Naive thymus-derived CD4-positive, alpha-beta T cell (primary cell): ENCODE data around the gene LACTBL1. TPM values are rescaled to one million over a fixed set of nuclear protein-coding genes. Genes with fewer than 3 reads are reported as not detected.
"Not testable (repeated sequence)": the region's sequence is repeated elsewhere in the genome, so short reads cannot be mapped to it uniquely, and the experiment has no call there.

Experiments used
- ATAC-seq: fragments of 150-1000 bp; cut with Tn5 transposase; 2 replicates; pipeline ENCODE4 v1.10.0; 2021; ENCODE audit warnings: mild to moderate bottlenecking, moderate library complexity
- CTCF ChIA-PET: fragments of 350-600 bp; sonication (Branson Sonifier 250); formaldehyde crosslinking; loops from one replicate; lab custom pipeline; 2021; ENCODE audit warnings: antibody characterized with exemption; lab: Charles Lee
- POLR2A ChIA-PET: fragments of 350-600 bp; sonication (Branson Sonifier 250); formaldehyde crosslinking; loops from one replicate; lab custom pipeline; 2021; ENCODE audit warnings: antibody characterized with exemption, inconsistent platforms; lab: Charles Lee
- DNase-seq, 9 donors: peaks; one replicate each; pipeline versions ENCODE4 v3.0.0 to v3.0.0-alpha.2; 2020 to 2022; ENCODE audit warnings: mixed read lengths in 1 of 9
- H3K27ac ChIP-seq: one replicate; pipeline ENCODE4 v1.7.0; 2013; ENCODE audit warnings: mild to moderate bottlenecking, low read depth, low read length, moderate library complexity
- H3K27me3 ChIP-seq, 2 donors: one replicate each; pipeline ENCODE4 v1.7.0; 2013; ENCODE audit warnings: low read length in 2 of 2, mild to moderate bottlenecking in 2 of 2, moderate library complexity in 2 of 2; ENCODE audit not compliant: control insufficient read depth in 2 of 2, insufficient read depth in 2 of 2
- H3K36me3 ChIP-seq, 3 experiments: 1 replicate in 2 of 3; 2 replicates in 1 of 3; pipeline ENCODE4 v1.7.0; 2013; ENCODE audit warnings: low read length in 3 of 3, mild to moderate bottlenecking in 3 of 3, moderate library complexity in 1 of 3; ENCODE audit not compliant: insufficient read depth in 3 of 3, control insufficient read depth in 2 of 3
- H3K4me1 ChIP-seq, 2 donors: one replicate each; pipeline ENCODE4 v1.7.0; 2013; ENCODE audit warnings: low read length in 2 of 2, mild to moderate bottlenecking in 2 of 2, moderate library complexity in 1 of 2; ENCODE audit not compliant: control insufficient read depth in 2 of 2, insufficient read depth in 2 of 2
- H3K4me3 ChIP-seq: 2 replicates; pipeline ENCODE4 v1.7.0; 2013; ENCODE audit warnings: mild to moderate bottlenecking, low read length
- H3K9me3 ChIP-seq, 3 experiments: 1 replicate in 2 of 3; 2 replicates in 1 of 3; pipeline ENCODE4 v1.7.0; 2013; ENCODE audit warnings: low read length in 3 of 3; ENCODE audit not compliant: control insufficient read depth in 2 of 3
- H3K27ac Mint-ChIP-seq, 9 donors: one replicate each; pipeline ENCODE4 v1.8.0; 2020 to 2022; ENCODE audit warnings: mixed read lengths in 9 of 9, mild to moderate bottlenecking in 8 of 9, moderate library complexity in 5 of 9, inconsistent platforms in 2 of 9
- H3K27me3 Mint-ChIP-seq, 5 donors: one replicate each; pipeline ENCODE4 v1.8.0; 2021 to 2022; ENCODE audit warnings: mixed read lengths in 5 of 5, mild to moderate bottlenecking in 1 of 5
- H3K36me3 Mint-ChIP-seq, 5 donors: one replicate each; pipeline ENCODE4 v1.8.0; 2020 to 2022; ENCODE audit warnings: mixed read lengths in 5 of 5, mild to moderate bottlenecking in 3 of 5, inconsistent platforms in 1 of 5
- H3K4me1 Mint-ChIP-seq, 7 donors: one replicate each; pipeline ENCODE4 v1.8.0; 2020 to 2022; ENCODE audit warnings: mixed read lengths in 7 of 7, mild to moderate bottlenecking in 3 of 7, inconsistent platforms in 1 of 7
- H3K4me3 Mint-ChIP-seq, 10 donors: one replicate each; pipeline ENCODE4 v1.8.0; 2020 to 2022; ENCODE audit warnings: mild to moderate bottlenecking in 10 of 10, mixed read lengths in 10 of 10, moderate library complexity in 6 of 10, inconsistent platforms in 2 of 10
- H3K9me3 Mint-ChIP-seq, 11 donors: one replicate each; pipeline ENCODE4 v1.8.0; 2020 to 2022; ENCODE audit warnings: mixed read lengths in 11 of 11, mild to moderate bottlenecking in 4 of 11, inconsistent platforms in 1 of 11, moderate library complexity in 1 of 11
- intact Hi-C, 2 donors: fragments of 100-400 bp; cut with micrococcal nuclease; formaldehyde crosslinking; loops; one replicate each; pipeline ENCODE4 v1.15.1; 2023
- polyA plus RNA-seq, 2 donors: library from polyadenylated mRNA; unstranded; fragments of 300-500 nt; fragmentation: Illumina TruSeq; gene quantifications; one replicate each; pipeline ENCODE4 v1.2.3, GENCODE V29; 2021
- total RNA-seq, 6 experiments: library from RNA in 5 of 6; stranded (reverse) in 5 of 6; gene quantifications; 1 replicate in 5 of 6; 2 replicates in 1 of 6; pipeline ENCODE4 v1.2.3 and lab custom pipeline; 2021 to 2026

The LACTBL1 gene
- total and polyA plus RNA-seq, 7 experiments from 2014 or later: not detected

DNA sequence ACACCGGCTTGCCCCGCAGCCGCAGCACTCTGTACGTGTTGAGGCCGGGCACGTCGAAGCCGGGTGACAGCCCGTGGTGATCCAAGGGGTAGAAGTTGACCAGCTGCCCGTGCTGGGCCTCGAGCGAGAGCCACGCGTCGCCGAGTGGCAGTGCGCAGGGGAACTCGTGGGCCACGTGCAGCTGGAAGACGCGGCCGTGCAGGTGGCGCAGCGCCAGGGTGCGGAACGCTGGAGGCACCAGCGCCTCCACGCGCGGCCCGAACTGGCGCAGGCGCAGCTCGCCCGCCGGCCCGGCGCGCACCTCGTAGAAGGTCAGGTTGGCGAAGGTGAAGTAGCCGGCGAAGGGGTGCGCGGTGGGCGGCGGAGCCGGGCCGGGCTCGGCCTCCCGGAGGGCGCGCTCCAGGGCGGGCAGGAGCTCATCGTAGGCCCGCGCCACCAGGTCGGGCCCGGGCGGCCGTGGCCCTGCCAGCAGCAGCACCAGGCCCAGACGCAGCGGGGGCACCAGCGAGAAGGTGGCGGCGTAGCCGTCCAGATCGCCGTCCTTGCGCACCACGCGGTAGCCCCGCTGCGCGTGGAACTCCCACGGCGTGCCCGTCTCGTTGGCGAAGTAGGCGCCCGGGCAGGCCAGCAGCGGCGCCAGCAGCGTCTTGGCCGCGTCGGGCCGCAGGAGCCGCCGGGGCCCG, 19.5 kb downstream of the LACTBL1 start:
- H3K4me1 ChIP-seq: no peaks in the 10 kb centered on the region
- peaks cover 34 to 56% (median 42%) of the 10 kb centered on the region in 5 donors for H3K27me3 Mint-ChIP-seq

DNA sequence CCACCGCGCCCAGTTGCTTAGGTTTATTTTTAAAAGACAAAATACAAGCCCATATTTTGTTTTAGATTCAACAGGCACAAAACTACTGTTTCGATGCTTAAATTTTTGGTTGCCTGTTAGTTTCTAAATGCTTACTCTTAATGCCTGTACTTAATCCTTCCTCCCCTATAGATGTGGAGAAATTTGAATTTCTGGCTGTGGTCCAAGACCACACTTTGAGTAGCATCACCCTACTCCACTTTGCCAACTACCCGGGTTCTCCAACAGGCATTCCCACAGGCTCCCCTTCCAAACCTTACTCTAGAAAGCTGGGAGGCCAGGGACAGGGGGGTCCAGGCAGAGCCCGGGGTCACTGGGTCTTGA, 20.0 kb downstream of the LACTBL1 start:
- H3K27me3 ChIP-seq: no peaks in the 10 kb centered on the region
- no peak for ATAC-seq
- no peaks in the 10 kb centered on the region for H3K36me3 Mint-ChIP-seq
- no peak overlapping the region for H3K4me3 ChIP-seq
- peaks cover 0 to 5% (median 0%) of the 10 kb centered on the region in 11 donors for H3K9me3 Mint-ChIP-seq
- intact Hi-C loops: no loop called here
- H3K4me3 Mint-ChIP-seq: no peak overlapping the region
- CTCF ChIA-PET: no interaction called here
- no peak for DNase-seq
- H3K27ac ChIP-seq: no peak overlapping the region
- peaks cover 0 to 3% (median 0%) of the 10 kb centered on the region in 7 donors for H3K4me1 Mint-ChIP-seq
- H3K27me3 Mint-ChIP-seq: peaks cover 34 to 58% (median 42%) of the 10 kb centered on the region in 5 donors
- no peak overlapping the region for H3K27ac Mint-ChIP-seq
- H3K9me3 ChIP-seq: no peaks in the 10 kb centered on the region
- H3K4me1 ChIP-seq: no peaks in the 10 kb centered on the region
- POLR2A ChIA-PET: no interaction called here
- no peaks in the 10 kb centered on the region for H3K36me3 ChIP-seq

More for the DNA sequence above, 19.5 kb downstream of the LACTBL1 start:
- H3K4me1 Mint-ChIP-seq: peaks cover 0 to 3% (median 0%) of the 10 kb centered on the region in 7 donors
- Histone ChIP-seq H3K9me3 (no peaks in the 10 kb centered on the region), H3K27ac (no peak overlapping the region), H3K27me3 (no peaks in the 10 kb centered on the region), H3K4me3 (no peak overlapping the region), H3K36me3 (no peaks in the 10 kb centered on the region)
- ATAC-seq (no peak), DNase-seq (no peak)
- H3K36me3 Mint-ChIP-seq: no peaks in the 10 kb centered on the region
- no peak overlapping the region for H3K4me3 Mint-ChIP-seq
- CTCF ChIA-PET: no interaction called here
- POLR2A ChIA-PET: no interaction called here
- peaks cover 0 to 5% (median 0%) of the 10 kb centered on the region in 11 donors for H3K9me3 Mint-ChIP-seq
- intact Hi-C loops: no loop called here
- no peak overlapping the region for H3K27ac Mint-ChIP-seq

DNA sequence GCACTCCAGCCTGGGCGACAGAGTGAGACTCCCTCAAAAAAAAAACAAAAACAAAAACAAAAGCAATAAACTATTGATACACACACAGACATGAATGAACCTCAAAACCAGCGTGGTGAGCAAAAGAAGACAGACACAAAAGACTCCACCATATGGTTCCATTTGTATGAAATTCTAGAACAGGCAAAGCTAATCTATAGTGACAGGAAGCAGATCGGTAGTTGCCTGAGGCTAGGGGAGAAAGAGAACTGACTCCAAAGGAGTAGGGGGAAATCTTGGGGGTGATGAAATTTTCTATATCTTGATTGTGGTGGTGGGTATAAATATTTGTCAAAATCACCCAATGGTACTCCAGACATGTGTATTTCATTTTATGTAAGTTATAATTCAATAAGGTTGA, 20.9 kb downstream of the LACTBL1 start:
- H3K27me3 ChIP-seq: no peaks in the 10 kb centered on the region
- POLR2A ChIA-PET: no interaction called here
- DNase-seq: no peak
- H3K27me3 Mint-ChIP-seq: peaks cover 34 to 54% (median 38%) of the 10 kb centered on the region in 5 donors
- H3K9me3 ChIP-seq: no peaks in the 10 kb centered on the region
- peaks cover 0 to 3% (median 0%) of the 10 kb centered on the region in 7 donors for H3K4me1 Mint-ChIP-seq
- H3K36me3 ChIP-seq: no peaks in the 10 kb centered on the region
- no peaks in the 10 kb centered on the region for H3K36me3 Mint-ChIP-seq
- H3K4me3 Mint-ChIP-seq: no peak overlapping the region
- H3K27ac Mint-ChIP-seq: no peak overlapping the region
- CTCF ChIA-PET: no interaction called here
- ATAC-seq: no peak
- no peaks in the 10 kb centered on the region for H3K4me1 ChIP-seq
- H3K9me3 Mint-ChIP-seq: peaks cover 0 to 5% (median 0%) of the 10 kb centered on the region in 11 donors
- H3K4me3 ChIP-seq: no peak overlapping the region
- intact Hi-C loops: no loop called here
- H3K27ac ChIP-seq: no peak overlapping the region

DNA sequence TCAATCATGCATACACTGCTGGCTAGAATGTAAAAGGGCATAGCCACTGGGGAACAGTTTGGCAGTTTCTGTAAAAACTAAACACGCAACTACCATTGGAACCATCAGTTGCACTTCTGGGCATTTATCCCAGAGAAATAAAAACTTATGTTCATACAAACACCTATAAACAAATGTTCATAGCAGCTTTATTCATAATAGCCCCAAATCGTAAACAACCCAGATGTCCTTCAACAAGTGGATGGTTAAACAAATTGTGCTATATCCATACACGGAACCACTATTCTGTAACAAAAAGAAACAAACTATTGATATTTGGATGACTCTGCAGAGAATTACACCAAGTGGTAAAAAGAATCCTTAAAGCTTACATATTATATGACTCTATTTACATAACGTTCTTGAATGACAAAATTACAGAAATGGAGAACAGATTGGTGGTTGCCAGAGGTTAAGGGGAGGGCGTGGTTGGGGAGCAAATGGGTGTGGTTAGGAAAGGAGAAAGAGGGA, 22.8 kb downstream of the LACTBL1 start:
- CTCF ChIA-PET: no interaction called here
- no peak overlapping the region for H3K4me3 Mint-ChIP-seq
- H3K27ac ChIP-seq: no peak overlapping the region
- H3K36me3 Mint-ChIP-seq: no peaks in the 10 kb centered on the region
- POLR2A ChIA-PET: no interaction called here
- peaks cover 0 to 5% (median 0%) of the 10 kb centered on the region in 11 donors for H3K9me3 Mint-ChIP-seq
- H3K4me3 ChIP-seq: no peak overlapping the region
- no peak overlapping the region for H3K27ac Mint-ChIP-seq
- ATAC-seq (no peak), DNase-seq (no peak)
- no peaks in the 10 kb centered on the region for H3K4me1 ChIP-seq
- no peaks in the 10 kb centered on the region for H3K27me3 ChIP-seq
- no peaks in the 10 kb centered on the region for H3K4me1 Mint-ChIP-seq
- H3K9me3 ChIP-seq: no peaks in the 10 kb centered on the region
- H3K36me3 ChIP-seq: no peaks in the 10 kb centered on the region
- intact Hi-C loops: no loop called here
- H3K27me3 Mint-ChIP-seq: peaks cover 25 to 57% (median 38%) of the 10 kb centered on the region in 5 donors

DNA sequence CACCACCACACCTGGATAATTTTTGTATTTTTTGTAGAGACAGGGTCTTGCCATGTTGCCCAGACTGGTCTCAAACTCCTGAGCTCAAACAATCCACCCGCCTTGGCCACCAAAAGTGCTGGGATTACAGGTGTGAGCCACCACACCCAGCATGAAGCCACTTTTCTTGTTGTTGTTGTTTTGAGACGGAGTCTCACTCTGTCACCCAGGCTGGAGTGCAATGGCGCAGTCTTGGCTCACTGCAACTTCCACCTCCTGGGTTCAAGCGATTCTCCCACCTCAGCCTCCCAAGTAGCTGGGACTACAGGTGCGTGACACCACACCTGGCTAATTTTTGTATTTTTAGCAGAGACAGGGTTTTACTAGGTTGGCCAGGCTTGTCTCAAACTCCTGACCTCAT, 27.5 kb downstream of the LACTBL1 start:
- H3K36me3 Mint-ChIP-seq, H3K4me3 ChIP-seq, H3K4me3 Mint-ChIP-seq, H3K36me3 ChIP-seq, intact Hi-C loops, POLR2A ChIA-PET, CTCF ChIA-PET, H3K27ac ChIP-seq, H3K27ac Mint-ChIP-seq, H3K9me3 ChIP-seq, H3K4me1 ChIP-seq, DNase-seq, H3K27me3 ChIP-seq, ATAC-seq, H3K4me1 Mint-ChIP-seq: not testable (repeated sequence)
- H3K27me3 Mint-ChIP-seq: peaks cover 17 to 53% (median 27%) of the 10 kb centered on the region in 5 donors
- H3K9me3 Mint-ChIP-seq: peaks cover 0 to 25% (median 10%) of the 10 kb centered on the region in 11 donors

GRCh38 chr1:22944346-22945055, 28.2 kb downstream of the LACTBL1 start:
- H3K27ac Mint-ChIP-seq: no peak overlapping the region
- H3K4me3 Mint-ChIP-seq: no peak overlapping the region
- H3K9me3 Mint-ChIP-seq: peaks cover 2 to 30% (median 13%) of the 10 kb centered on the region in 11 donors
- peaks cover 15 to 48% (median 29%) of the 10 kb centered on the region in 5 donors for H3K27me3 Mint-ChIP-seq
- no peak overlapping the region for H3K27ac ChIP-seq
- H3K4me3 ChIP-seq: no peak overlapping the region
- ATAC-seq (no peak), DNase-seq (no peak)
- POLR2A ChIA-PET: interaction anchor here (0.6 kb wide), 1 partner anchor 244 kb away, joined by 4 read pairs; no protein-coding TSS in a partner anchor
- H3K36me3 ChIP-seq: no peaks in the 10 kb centered on the region
- no peaks in the 10 kb centered on the region for H3K9me3 ChIP-seq
- intact Hi-C loops: no loop called here
- H3K4me1 Mint-ChIP-seq: peaks cover 0 to 2% (median 0%) of the 10 kb centered on the region in 7 donors
- no peaks in the 10 kb centered on the region for H3K27me3 ChIP-seq
- no peaks in the 10 kb centered on the region for H3K4me1 ChIP-seq
- CTCF ChIA-PET: no interaction called here
- peaks cover 0 to 1% (median 0%) of the 10 kb centered on the region in 5 donors for H3K36me3 Mint-ChIP-seq
